Testis (tissue), 3 donors: Measurements from ENCODE around the gene PPP1R9A. TPM values are rescaled to one million over a fixed set of nuclear protein-coding genes. Genes with fewer than 3 reads are reported as not detected.

Source experiments
- DNase-seq: peaks from one replicate; pipeline ENCODE4 v3.0.0-alpha.2; 2019
- H3K27ac ChIP-seq, 2 donors: fragments of 200-600 bp; sonication (generic); one replicate each; pipeline ENCODE4 v1.5.1; 2019
- H3K27me3 ChIP-seq: fragments of 200-600 bp; sonication (generic); one replicate; pipeline ENCODE4 v1.5.1; 2019
- H3K36me3 ChIP-seq: fragments of 200-600 bp; sonication (generic); one replicate; pipeline ENCODE4 v1.5.1; 2017; ENCODE audit warnings: low read depth; ENCODE audit errors: missing control alignments
- H3K4me1 ChIP-seq: fragments of 200-600 bp; sonication (generic); one replicate; pipeline ENCODE4 v1.5.1; 2019
- H3K4me3 ChIP-seq, 2 donors: fragments of 200-600 bp; sonication (generic); one replicate each; pipeline ENCODE4 v1.5.1; 2017 to 2019
- H3K9me3 ChIP-seq: fragments of 200-600 bp; sonication (generic); one replicate; pipeline ENCODE4 v1.5.1; 2017
- POLR2A ChIP-seq: fragments of 450-650 bp; IDR thresholded peaks from one replicate; pipeline ENCODE4 v1.6.1; 2017; ENCODE audit warnings: antibody characterized with exemption, mild to moderate bottlenecking, moderate library complexity
- WGBS, 2 donors: methylation state at CpG; one replicate each; pipeline ENCODE4 v1.1.5; 2018; 5-methylcytosine and 5-hydroxymethylcytosine counted together
- intact Hi-C: fragments of 100-400 bp; cut with DNase I; formaldehyde crosslinking; loops from one replicate; pipeline ENCODE4 v1.15.1; 2023; ENCODE audit warnings: low total_unique reads
- polyA plus RNA-seq: library from polyadenylated mRNA; stranded (reverse); fragments of 350-450 nt; fragmentation: Illumina TruSeq; extraction: RNeasy Lipid Tissue Mini Kit (QIAGEN cat#74804); gene quantifications from one replicate; pipeline ENCODE4 v1.2.3, GENCODE V29; 2014; ENCODE audit warnings: low read depth, low replicate concordance; ENCODE audit not compliant: insufficient read depth
- total RNA-seq, 2 donors: library from RNA; depleted of rRNA; stranded (reverse); fragments of >200 nt; gene quantifications; one replicate each; pipeline ENCODE4 v1.2.3, GENCODE V29; 2016
- TF ChIP-seq, protein P1 (sequence below), 3 experiments: fragments of 450-650 bp in 2 of 3; fragments of 200-600 bp in 1 of 3; sonication (generic) in 1 of 3; IDR thresholded peaks; one replicate each; pipeline ENCODE4 v1.5.1; 2016 to 2019; ENCODE audit warnings: antibody characterized with exemption in 3 of 3, mild to moderate bottlenecking in 2 of 3, moderate library complexity in 1 of 3

The PPP1R9A gene
- total and polyA plus RNA-seq, 3 donors from 2014 or later = 16.7 to 47.8 (median 47.0) TPM

GRCh38 chr7:95046494-95047240 is 139.3 kb downstream of the PPP1R9A start:
- WGBS, 2 donors = 42 to 48% methylated on average over 7 of the region's 7 CpGs
- peaks cover 6% of the 10 kb centered on the region for H3K4me1 ChIP-seq
- DNase-seq = peak; percentile 38
- no peak overlapping the region for H3K4me3 ChIP-seq
- intact Hi-C loops = no loop called here
- H3K36me3 ChIP-seq = no peaks in the 10 kb centered on the region
- H3K27ac ChIP-seq = peak overlapping the region; percentile 32 to 68
- H3K9me3 ChIP-seq = no peaks in the 10 kb centered on the region
- no peak for TF ChIP-seq POLR2A
- TF ChIP-seq, protein P1, sequence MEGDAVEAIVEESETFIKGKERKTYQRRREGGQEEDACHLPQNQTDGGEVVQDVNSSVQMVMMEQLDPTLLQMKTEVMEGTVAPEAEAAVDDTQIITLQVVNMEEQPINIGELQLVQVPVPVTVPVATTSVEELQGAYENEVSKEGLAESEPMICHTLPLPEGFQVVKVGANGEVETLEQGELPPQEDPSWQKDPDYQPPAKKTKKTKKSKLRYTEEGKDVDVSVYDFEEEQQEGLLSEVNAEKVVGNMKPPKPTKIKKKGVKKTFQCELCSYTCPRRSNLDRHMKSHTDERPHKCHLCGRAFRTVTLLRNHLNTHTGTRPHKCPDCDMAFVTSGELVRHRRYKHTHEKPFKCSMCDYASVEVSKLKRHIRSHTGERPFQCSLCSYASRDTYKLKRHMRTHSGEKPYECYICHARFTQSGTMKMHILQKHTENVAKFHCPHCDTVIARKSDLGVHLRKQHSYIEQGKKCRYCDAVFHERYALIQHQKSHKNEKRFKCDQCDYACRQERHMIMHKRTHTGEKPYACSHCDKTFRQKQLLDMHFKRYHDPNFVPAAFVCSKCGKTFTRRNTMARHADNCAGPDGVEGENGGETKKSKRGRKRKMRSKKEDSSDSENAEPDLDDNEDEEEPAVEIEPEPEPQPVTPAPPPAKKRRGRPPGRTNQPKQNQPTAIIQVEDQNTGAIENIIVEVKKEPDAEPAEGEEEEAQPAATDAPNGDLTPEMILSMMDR (IDR thresholded peaks at IDR 0.05) = no peak
- H3K27me3 ChIP-seq = no peaks in the 10 kb centered on the region

DNA sequence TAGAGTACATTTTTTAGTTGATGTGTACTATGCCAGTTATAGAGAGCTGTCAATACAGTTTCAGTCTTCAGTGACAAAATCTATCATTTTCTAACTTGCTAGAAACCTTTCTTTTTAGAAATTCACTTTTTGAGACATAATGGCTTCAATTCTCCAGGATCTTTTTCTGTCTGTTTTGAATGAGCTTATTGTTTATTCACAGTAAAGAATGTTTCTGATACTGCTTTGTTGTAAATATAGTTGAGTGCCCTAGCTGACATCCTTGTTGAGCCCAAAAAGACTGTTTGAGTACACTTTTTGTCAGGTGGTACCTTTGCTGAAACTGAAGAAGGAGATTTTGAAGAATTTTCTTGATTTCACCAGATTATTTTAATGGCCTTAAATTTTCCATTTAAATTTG is 139.9 kb downstream of the PPP1R9A start:
- no peak for TF ChIP-seq POLR2A
- TF ChIP-seq, protein P1 (IDR thresholded peaks at IDR 0.05) = no peak
- peak overlapping the region; percentile 32 to 68 for H3K27ac ChIP-seq

DNA sequence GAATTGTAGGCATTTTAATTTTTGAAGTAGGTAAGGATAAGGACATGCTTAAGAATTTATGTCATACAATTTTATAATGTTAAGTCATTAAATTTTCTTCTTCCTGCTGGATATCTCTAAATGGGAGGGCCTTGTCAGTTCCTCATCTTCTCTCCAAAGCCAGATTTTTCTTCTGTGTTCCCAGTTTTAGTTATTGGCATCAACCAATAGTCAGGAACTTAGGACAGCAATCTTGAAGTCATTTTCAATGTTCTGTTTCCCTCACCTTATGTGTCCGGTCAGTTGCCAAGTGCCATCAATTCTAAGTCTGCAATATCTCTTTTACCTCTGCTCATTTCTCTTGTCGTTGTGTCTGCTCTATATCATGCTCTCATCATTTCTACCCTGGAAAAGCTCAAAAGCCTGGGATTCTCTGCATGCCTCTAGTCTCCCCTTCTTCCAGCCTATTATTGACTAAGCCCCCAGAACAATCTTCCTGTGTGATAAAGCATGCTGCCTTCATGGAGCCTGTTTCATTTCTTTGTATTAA is 145.2 kb downstream of the PPP1R9A start:
- H3K27ac ChIP-seq = no peak overlapping the region
- intact Hi-C loops = no loop called here

More for the DNA sequence above, 139.9 kb downstream of the PPP1R9A start:
- DNase-seq = no peak
- intact Hi-C loops = no loop called here
- Histone ChIP-seq H3K9me3 (no peaks in the 10 kb centered on the region), H3K4me3 (no peak overlapping the region), H3K4me1 (peaks cover 6% of the 10 kb centered on the region), H3K36me3 (no peaks in the 10 kb centered on the region), H3K27me3 (no peaks in the 10 kb centered on the region)

DNA sequence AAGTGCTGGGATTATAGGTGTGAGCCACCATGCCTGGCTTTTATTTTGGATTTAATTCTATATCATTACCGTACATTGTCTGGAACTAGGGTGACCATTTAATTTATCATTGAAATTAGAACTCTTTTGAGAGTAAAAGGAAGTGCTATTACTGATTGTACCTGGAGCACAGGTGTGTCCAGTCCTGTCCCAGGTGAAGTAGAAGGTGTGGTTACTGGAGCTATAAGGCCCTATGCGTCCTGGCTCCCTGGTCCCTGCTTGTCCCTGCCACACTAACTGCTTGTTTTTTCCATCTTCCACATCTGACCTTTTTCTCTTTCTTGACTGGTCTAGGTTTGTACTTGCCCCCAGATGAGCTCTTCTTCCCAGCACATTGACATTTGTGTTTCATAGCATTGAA is 147.0 kb downstream of the PPP1R9A start:
- TF ChIP-seq POLR2A = no peak
- TF ChIP-seq, protein P1 (IDR thresholded peaks at IDR 0.05) = no peak
- 92 to 95% methylated on average over 2 of the region's 2 CpGs for WGBS, 2 donors
- Histone ChIP-seq H3K4me1 (no peaks in the 10 kb centered on the region), H3K36me3 (no peaks in the 10 kb centered on the region), H3K9me3 (no peaks in the 10 kb centered on the region), H3K4me3 (no peak overlapping the region), H3K27ac (no peak overlapping the region), H3K27me3 (no peaks in the 10 kb centered on the region)
- intact Hi-C loops = no loop called here
- no peak for DNase-seq

More for the DNA sequence above, 145.2 kb downstream of the PPP1R9A start:
- H3K4me3 ChIP-seq = no peak overlapping the region
- no peaks in the 10 kb centered on the region for H3K9me3 ChIP-seq
- 66 to 77% methylated on average over 2 of the region's 2 CpGs for WGBS, 2 donors
- no peak for TF ChIP-seq POLR2A
- TF ChIP-seq, protein P1 (IDR thresholded peaks at IDR 0.05) = no peak
- H3K36me3 ChIP-seq = no peaks in the 10 kb centered on the region
- no peaks in the 10 kb centered on the region for H3K4me1 ChIP-seq
- no peak for DNase-seq
- no peaks in the 10 kb centered on the region for H3K27me3 ChIP-seq
